GM12865 (cell line): ENCODE data around the gene PCBD1.

Experiments
- DNase-seq: peaks from one replicate; pipeline ENCODE4 v3.0.0; 2010; ENCODE audit warnings: low read depth
- H3K4me3 ChIP-seq: 2 replicates; pipeline ENCODE4 v1.5.1; 2011; ENCODE audit warnings: mild to moderate bottlenecking, low read depth, low read length, control low read depth
- CTCF ChIP-seq: IDR thresholded peaks from 2 replicates; pipeline ENCODE4 v1.5.1; 2011; ENCODE audit warnings: low read length, control low read depth, low read depth, inconsistent platforms; ENCODE audit not compliant: insufficient read depth; ENCODE audit errors: missing control alignments

The PCBD1 gene

GRCh38 chr10:70851597-70852475 lies 36.5 kb downstream of the PCBD1 start:
- no peak for DNase-seq
- no peak overlapping the region for H3K4me3 ChIP-seq

GRCh38 chr10:70850097-70850496 lies 38.3 kb downstream of the PCBD1 start:
- no peak overlapping the region for H3K4me3 ChIP-seq
- no peak for DNase-seq
- TF ChIP-seq CTCF = no peak

More at GRCh38 chr10:70851597-70852475, 36.5 kb downstream of the PCBD1 start:
- no peak for TF ChIP-seq CTCF

- H3K4me3 ChIP-seq = no peak overlapping the region
- TF ChIP-seq CTCF = no peak
- DNase-seq = no peak
Measured at GRCh38 chr10:70849582-70850016, 38.8 kb downstream of the PCBD1 start.

- TF ChIP-seq CTCF = no peak
- H3K4me3 ChIP-seq = no peak overlapping the region
- DNase-seq = no peak
Measured at GRCh38 chr10:70847659-70848360, 40.6 kb downstream of the PCBD1 start.

GRCh38 chr10:70846795-70847194 lies 41.6 kb downstream of the PCBD1 start:
- no peak overlapping the region for H3K4me3 ChIP-seq
- TF ChIP-seq CTCF = no peak
- DNase-seq = no peak

- DNase-seq = no peak
- TF ChIP-seq CTCF = no peak
- no peak overlapping the region for H3K4me3 ChIP-seq
Measured at GRCh38 chr10:70845816-70846215, 42.5 kb downstream of the PCBD1 start.

- no peak for DNase-seq
- no peak overlapping the region for H3K4me3 ChIP-seq
- no peak for TF ChIP-seq CTCF
Measured at GRCh38 chr10:70845256-70845655, 43.1 kb downstream of the PCBD1 start.
